D341Med (cell line): ENCODE data around the gene MFSD2A.
A peak's percentile ranks its signal among the peaks of the same experiment; 100 is the strongest.
"Not testable (repeated sequence)": the region's sequence is repeated elsewhere in the genome, so short reads cannot be mapped to it uniquely, and the experiment has no call there.

Experiments used
- DNase-seq: peaks from one replicate; pipeline ENCODE4 v3.0.0; 2012; ENCODE audit warnings: low spot score

MFSD2A gene

GRCh38 chr1:39940980-39941871 is 13.7 kb upstream of the MFSD2A start:
- no peak for DNase-seq

GRCh38 chr1:39943471-39944290 is 11.3 kb upstream of the MFSD2A start:
- no peak for DNase-seq

- DNase-seq, result no peak
Observed at GRCh38 chr1:39944410-39945112, 10.4 kb upstream of the MFSD2A start.

GRCh38 chr1:39946216-39946615 is 8.7 kb upstream of the MFSD2A start:
- no peak for DNase-seq

GRCh38 chr1:39947260-39947659 is 7.7 kb upstream of the MFSD2A start:
- no peak for DNase-seq

- no peak for DNase-seq
Observed at GRCh38 chr1:39949891-39950290, 5.1 kb upstream of the MFSD2A start.

GRCh38 chr1:39951926-39952325 is 3.0 kb upstream of the MFSD2A start:
- DNase-seq, result no peak

- DNase-seq, result no peak
Observed at GRCh38 chr1:39952359-39953110, 2.4 kb upstream of the MFSD2A start.

GRCh38 chr1:39954324-39954869 is 548 bp upstream of the MFSD2A start:
- no peak for DNase-seq

- DNase-seq, result peak; percentile 47
Observed at GRCh38 chr1:39955547-39956539, 898 bp downstream of the MFSD2A start.

- DNase-seq, result no peak
Observed at GRCh38 chr1:39957299-39958015, 2.5 kb downstream of the MFSD2A start.

- DNase-seq, result no peak
Observed at GRCh38 chr1:39958403-39959200, 3.7 kb downstream of the MFSD2A start.

- no peak for DNase-seq
Observed at GRCh38 chr1:39959651-39960333, 4.8 kb downstream of the MFSD2A start.

GRCh38 chr1:39960431-39960958 is 5.5 kb downstream of the MFSD2A start:
- peak; percentile 60 for DNase-seq

GRCh38 chr1:39962450-39962825 is 7.5 kb downstream of the MFSD2A start:
- DNase-seq, result no peak

GRCh38 chr1:39962964-39963363 is 8.0 kb downstream of the MFSD2A start:
- DNase-seq, result not testable (repeated sequence)

GRCh38 chr1:39964552-39964951 is 9.6 kb downstream of the MFSD2A start:
- DNase-seq, result no peak

GRCh38 chr1:39965044-39965443 is 10.1 kb downstream of the MFSD2A start:
- no peak for DNase-seq
